Esophagus squamous epithelium (tissue), 5 donors: ENCODE results near the gene PGM5. TPM values are rescaled to one million over a fixed set of nuclear protein-coding genes. Genes with fewer than 3 reads are reported as not detected.

ENCODE experiments used
- DNase-seq: peaks from one replicate; lab custom pipeline; 2025; lab: John Stamatoyannopoulos, UW
- H3K27ac ChIP-seq, 4 donors: fragments of 200-600 bp; sonication (generic); one replicate each; pipeline ENCODE4 v1.5.1; 2016 to 2019; ENCODE audit warnings: mild to moderate bottlenecking in 1 of 4
- H3K27me3 ChIP-seq, 4 donors: fragments of 200-600 bp; sonication (generic); 1 replicate in 3 of 4; 2 replicates in 1 of 4; pipeline versions ENCODE4 v1.5.1 to v1.6.0; 2017 to 2021; ENCODE audit warnings: antibody characterized with exemption in 1 of 4
- H3K36me3 ChIP-seq, 3 donors: fragments of 200-600 bp; sonication (generic); one replicate each; pipeline ENCODE4 v1.5.1; 2016 to 2019
- H3K4me1 ChIP-seq, 3 donors: fragments of 200-600 bp; sonication (generic); one replicate each; pipeline ENCODE4 v1.5.1; 2017 to 2019
- H3K4me3 ChIP-seq, 4 donors: fragments of 200-600 bp; sonication (generic); 1 replicate in 3 of 4; 2 replicates in 1 of 4; pipeline ENCODE4 v1.5.1; 2016 to 2019; ENCODE audit warnings: mild to moderate bottlenecking in 2 of 4, moderate library complexity in 1 of 4
- H3K9me3 ChIP-seq, 3 donors: fragments of 200-600 bp; sonication (generic); one replicate each; pipeline ENCODE4 v1.5.1; 2016 to 2019
- POLR2A ChIP-seq, 4 donors: fragments of 450-650 bp; IDR thresholded peaks; one replicate each; pipeline ENCODE4 v1.6.1; 2017; ENCODE audit warnings: antibody characterized with exemption in 4 of 4, mild to moderate bottlenecking in 4 of 4, moderate library complexity in 3 of 4
- WGBS, 2 donors: methylation state at CpG; one replicate each; pipeline ENCODE4 v1.1.5; 2018; 5-methylcytosine and 5-hydroxymethylcytosine counted together
- intact Hi-C: fragments of 100-400 bp; cut with DNase I; formaldehyde crosslinking; loops from one replicate; pipeline ENCODE4 v1.15.0; 2022
- total RNA-seq, 4 donors: library from RNA; depleted of rRNA; stranded (reverse); fragments of >200 nt; gene quantifications; one replicate each; pipeline ENCODE4 v1.1.0, GENCODE V29; 2016
- TF ChIP-seq, protein P1 (sequence below), 6 experiments: fragments of 450-650 bp in 4 of 6; fragments of 200-600 bp in 2 of 6; sonication (generic) in 2 of 6; IDR thresholded peaks; one replicate each; pipeline ENCODE4 v1.5.1; 2016 to 2019; ENCODE audit warnings: antibody characterized with exemption in 6 of 6, mild to moderate bottlenecking in 4 of 6, moderate library complexity in 4 of 6
- donor health status: DM: yes; HTN: yes; CAD: no.

Gene PGM5
- total RNA-seq, 4 donors from 2014 or later: 4.5 to 112 (median 20.8) TPM

DNA sequence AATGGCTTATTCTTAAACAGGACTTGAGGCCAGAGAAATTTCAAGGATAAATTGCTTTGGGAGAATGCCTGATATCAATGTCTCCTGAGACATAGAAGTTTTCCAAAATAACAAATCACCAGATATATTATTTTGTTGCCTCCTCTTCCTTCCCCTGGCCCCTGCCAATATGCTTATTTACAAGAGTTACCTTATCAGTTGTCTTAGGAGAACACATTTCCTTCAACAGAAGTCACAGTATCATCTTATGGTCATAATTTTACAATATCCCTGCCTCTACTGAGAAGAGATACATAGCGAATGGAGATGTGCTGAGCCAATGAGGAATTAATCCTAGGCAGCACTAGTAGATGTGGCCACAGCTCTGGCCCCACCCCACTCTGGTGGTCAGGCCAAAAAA is 141.2 kb downstream of the PGM5 start:
- Histone ChIP-seq H3K36me3 (no peaks in the 10 kb centered on the region), H3K27me3 (no peaks in the 10 kb centered on the region), H3K4me1 (peaks cover 9 to 42% (median 9%) of the 10 kb centered on the region in 3 donors), H3K27ac (peak overlapping the region in 3 of 4 donors; percentile 30 to 77 (median 42)), H3K4me3 (no peak overlapping the region), H3K9me3 (no peaks in the 10 kb centered on the region)
- 83 to 88% methylated on average over 1 of the region's 1 CpG for WGBS, 2 donors
- DNase-seq: no peak
- TF ChIP-seq, protein P1, sequence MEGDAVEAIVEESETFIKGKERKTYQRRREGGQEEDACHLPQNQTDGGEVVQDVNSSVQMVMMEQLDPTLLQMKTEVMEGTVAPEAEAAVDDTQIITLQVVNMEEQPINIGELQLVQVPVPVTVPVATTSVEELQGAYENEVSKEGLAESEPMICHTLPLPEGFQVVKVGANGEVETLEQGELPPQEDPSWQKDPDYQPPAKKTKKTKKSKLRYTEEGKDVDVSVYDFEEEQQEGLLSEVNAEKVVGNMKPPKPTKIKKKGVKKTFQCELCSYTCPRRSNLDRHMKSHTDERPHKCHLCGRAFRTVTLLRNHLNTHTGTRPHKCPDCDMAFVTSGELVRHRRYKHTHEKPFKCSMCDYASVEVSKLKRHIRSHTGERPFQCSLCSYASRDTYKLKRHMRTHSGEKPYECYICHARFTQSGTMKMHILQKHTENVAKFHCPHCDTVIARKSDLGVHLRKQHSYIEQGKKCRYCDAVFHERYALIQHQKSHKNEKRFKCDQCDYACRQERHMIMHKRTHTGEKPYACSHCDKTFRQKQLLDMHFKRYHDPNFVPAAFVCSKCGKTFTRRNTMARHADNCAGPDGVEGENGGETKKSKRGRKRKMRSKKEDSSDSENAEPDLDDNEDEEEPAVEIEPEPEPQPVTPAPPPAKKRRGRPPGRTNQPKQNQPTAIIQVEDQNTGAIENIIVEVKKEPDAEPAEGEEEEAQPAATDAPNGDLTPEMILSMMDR (IDR thresholded peaks at IDR 0.05): no peak
- no peak for TF ChIP-seq POLR2A (IDR thresholded peaks at IDR 0.05)
- intact Hi-C loops: no loop called here

DNA sequence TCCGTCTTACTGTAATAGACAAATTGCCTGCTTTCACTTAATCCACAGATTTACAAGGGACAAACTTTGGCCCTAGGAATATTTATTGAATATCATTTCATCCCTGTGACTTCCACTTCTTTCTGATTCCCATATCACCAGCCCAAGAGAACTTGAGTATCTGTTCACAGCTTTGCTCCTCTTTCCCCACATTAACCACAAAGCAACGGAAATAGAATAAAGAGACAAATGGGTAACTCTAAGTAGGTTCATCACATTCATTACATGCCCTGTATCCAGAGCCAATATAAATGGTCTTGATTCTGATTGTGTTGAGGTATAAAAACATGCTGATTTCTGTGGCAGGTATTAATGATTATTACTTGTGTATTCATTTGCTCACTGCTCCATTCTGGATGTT is 142.4 kb downstream of the PGM5 start:
- intact Hi-C loops: no loop called here
- Histone ChIP-seq H3K4me3 (no peak overlapping the region), H3K9me3 (no peaks in the 10 kb centered on the region), H3K4me1 (peaks cover 9 to 33% (median 9%) of the 10 kb centered on the region in 3 donors), H3K36me3 (no peaks in the 10 kb centered on the region), H3K27me3 (no peaks in the 10 kb centered on the region), H3K27ac (peak overlapping the region in 3 of 4 donors; percentile 67 to 80 (median 77))
- whole genome bisulfite sequencing, 2 donors: 66 to 69% methylated on average over 2 of the region's 2 CpGs
- TF ChIP-seq, protein P1 (IDR thresholded peaks at IDR 0.05): no peak
- TF ChIP-seq POLR2A (IDR thresholded peaks at IDR 0.05): no peak
- no peak for DNase-seq

DNA sequence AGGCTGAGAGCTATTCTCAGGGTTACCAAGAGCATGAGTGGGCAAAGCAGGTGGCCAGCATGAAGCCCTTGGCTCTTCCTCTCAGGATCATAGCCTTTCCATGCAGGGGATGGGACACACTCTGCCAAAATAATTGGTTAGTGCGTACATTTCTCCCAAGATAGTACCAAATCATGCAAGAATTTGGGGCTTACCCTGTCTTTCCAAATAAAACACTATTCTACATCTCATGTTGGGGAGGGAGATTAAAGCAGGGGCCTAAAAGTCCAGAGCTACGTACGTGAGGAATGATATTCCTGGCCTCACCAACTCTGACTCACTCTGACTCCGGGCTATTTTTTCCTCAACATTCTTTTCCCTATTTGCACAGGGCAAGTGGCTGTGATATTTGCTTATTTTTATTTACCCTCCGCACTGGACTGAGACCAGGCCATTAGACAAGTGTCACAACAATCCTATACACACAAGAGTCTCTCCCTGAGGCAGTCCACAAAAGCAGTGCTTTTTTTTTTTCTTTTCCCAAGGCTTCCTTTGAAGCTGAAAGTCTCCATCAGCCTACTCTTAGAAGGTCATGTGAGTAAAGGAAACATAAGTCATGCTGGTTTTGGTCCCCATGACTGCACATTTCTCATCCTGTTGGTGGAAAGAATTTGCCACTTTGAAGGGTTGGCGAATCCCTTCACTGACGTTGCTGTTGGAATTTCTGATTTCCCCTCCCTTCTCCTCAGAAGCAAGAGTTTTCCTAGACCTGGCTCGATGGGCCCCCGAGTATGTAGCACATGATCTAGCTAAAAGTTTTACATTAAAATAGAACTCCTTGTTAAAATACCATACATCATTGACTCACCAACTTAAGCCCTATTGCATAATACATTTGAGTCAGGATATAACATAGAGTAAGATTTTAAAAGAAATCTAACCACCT is 144.3 kb downstream of the PGM5 start:
- Histone ChIP-seq H3K27ac (peak overlapping the region; percentile 38 to 80 (median 72)), H3K9me3 (no peaks in the 10 kb centered on the region), H3K27me3 (no peaks in the 10 kb centered on the region), H3K4me1 (peaks cover 9 to 37% (median 11%) of the 10 kb centered on the region in 3 donors), H3K4me3 (no peak overlapping the region), H3K36me3 (no peaks in the 10 kb centered on the region)
- TF ChIP-seq, protein P1 (IDR thresholded peaks at IDR 0.05): no peak
- no peak for TF ChIP-seq POLR2A (IDR thresholded peaks at IDR 0.05)
- WGBS, 2 donors: 50 to 52% methylated on average over 9 of the region's 9 CpGs
- no peak for DNase-seq
- intact Hi-C loops: no loop called here

GRCh38 chr9:68502279-68502678 is 145.9 kb downstream of the PGM5 start:
- Histone ChIP-seq H3K36me3 (no peaks in the 10 kb centered on the region), H3K27ac (peak overlapping the region in 3 of 4 donors; percentile 47 to 77 (median 67)), H3K4me3 (no peak overlapping the region), H3K4me1 (peaks cover 9 to 53% (median 14%) of the 10 kb centered on the region in 3 donors), H3K27me3 (no peaks in the 10 kb centered on the region), H3K9me3 (no peaks in the 10 kb centered on the region)
- WGBS, 2 donors: 60 to 62% methylated on average over 4 of the region's 4 CpGs
- no peak for DNase-seq
- intact Hi-C loops: no loop called here
- TF ChIP-seq POLR2A (IDR thresholded peaks at IDR 0.05): no peak
- TF ChIP-seq, protein P1 (IDR thresholded peaks at IDR 0.05): no peak
